Measurements from ENCODE around the gene KCNIP3.
"Not testable (repeated sequence)": the region's sequence is repeated elsewhere in the genome, so short reads cannot be mapped to it uniquely, and the experiment has no call there.

Gene KCNIP3

DNA sequence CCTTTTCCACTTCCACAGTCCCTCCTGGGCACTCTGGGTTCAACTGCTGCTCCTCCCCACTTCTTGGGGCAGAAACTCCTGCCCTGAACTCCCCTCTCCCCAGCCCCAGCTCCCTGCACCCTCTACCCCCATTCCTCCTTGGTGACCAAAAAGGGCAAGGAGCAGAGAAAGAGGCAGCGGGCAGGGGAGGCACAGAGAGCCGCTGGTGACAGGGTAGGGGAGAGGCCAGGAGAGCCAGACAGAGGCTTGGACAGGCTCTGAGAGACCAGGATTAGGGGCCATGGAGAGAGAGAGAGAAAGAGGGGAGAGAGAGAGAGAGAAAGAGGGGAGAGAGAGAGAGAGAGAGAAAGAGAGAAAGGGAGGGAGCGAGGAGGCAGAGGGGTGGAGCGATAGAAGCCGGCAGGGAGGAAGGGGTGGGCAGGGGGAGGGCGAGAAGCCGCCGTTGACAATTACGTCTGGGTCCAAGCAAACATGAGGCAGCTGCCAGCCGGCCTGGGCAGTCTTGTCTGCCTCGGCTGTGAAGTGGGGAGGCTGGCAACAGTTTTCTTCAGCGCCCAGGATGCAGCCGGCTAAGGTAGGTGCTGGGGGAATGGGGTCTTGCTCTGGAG is at the start of gene KCNIP3:
Gene KCNIP3 (plus strand): TSS at position 468 of the 608 bp plus-strand sequence. CDS start 92 bp downstream, at position 560.
- no peak for DNase-seq (ENCODE audit: low spot score)

DNA sequence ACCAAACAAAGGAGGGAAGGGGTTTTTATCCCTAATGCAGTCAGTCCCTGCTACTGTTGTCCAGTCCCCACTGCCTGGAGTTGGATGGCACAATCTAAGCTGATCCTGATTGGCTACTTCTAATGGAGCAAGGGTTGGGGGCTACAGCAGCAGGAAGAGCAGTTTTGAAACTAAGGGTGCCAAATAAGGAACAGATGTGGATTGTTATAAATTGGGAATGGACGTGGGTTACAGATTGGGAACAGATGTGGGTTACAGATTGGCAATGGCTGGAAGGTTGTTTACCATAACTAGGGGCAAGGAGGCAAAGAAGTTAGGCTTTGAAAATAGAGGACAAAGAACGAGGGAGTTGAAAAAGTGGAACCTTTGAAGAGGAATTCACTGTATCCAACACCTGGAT is 38.9 kb upstream of the KCNIP3 start:
- no peak for DNase-seq (ENCODE audit: low spot score)

DNA sequence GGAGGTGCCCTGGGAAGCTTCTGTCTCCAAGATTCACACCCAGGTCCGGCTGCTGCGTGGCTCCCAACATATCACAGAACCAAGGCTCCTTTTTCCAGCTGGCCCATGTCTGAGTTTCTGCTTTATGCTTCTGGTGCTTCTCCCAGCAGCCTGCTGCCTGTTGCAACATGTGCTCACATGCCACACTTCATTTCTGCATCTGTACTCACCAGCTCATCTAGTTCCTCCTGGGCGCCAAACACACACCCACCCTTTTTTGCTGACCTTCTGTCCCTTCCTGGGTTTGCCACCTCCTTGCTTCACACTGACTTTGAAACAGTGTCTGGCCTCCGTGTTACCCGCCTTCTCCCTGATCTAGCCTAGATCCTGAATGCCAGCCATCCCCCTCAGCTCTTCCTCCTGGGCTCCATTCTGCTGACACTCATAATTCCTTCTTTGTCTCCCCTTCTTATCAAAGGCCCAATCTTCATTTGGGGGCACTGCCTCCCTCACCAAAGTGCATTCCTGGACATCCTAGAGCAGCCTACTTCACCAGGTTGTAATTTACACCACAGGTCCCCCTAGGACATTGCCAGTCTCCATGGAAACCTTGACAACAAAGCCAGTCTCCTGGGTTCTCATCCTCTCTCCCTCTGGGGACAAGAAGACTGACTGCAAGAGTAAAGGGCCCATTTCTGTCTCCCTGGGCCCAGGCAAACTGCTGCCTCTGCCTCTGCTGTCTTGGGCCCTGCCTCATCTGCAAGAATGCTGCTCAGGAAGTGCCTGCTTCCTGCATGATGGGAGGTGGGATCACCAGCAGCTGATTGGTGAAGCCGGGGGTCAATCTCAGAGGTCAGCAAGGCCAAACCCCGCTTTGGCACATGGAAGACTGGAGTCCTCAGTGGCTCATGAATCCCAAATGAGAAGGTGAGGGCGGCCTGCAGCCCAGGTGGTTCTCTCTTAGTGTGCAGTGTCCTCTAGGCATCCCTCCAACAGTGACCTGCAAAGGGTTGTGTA is 36.8 kb upstream of the KCNIP3 start:
- no peak for DNase-seq (ENCODE audit: low spot score)

DNA sequence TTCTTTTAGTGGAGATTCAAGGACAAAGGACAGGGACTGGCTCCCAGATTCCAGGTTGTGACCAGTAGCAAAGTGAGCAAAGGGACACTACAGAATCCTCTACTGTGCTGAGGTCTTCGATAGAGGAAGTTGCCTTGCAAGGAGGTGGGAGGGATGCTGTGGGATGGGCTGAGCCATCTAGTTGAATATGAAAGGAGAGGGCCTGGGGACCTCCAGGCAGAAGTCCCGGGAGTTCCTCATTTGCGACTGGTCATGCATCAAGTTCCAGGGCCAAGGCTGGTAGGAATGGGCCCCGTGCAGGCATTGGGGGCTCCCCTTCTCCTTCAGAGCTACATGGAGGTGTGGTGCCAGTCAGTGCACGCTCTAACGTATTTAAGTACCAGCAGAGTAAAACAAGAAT is 35.5 kb upstream of the KCNIP3 start:
- no peak for DNase-seq (ENCODE audit: low spot score)

DNA sequence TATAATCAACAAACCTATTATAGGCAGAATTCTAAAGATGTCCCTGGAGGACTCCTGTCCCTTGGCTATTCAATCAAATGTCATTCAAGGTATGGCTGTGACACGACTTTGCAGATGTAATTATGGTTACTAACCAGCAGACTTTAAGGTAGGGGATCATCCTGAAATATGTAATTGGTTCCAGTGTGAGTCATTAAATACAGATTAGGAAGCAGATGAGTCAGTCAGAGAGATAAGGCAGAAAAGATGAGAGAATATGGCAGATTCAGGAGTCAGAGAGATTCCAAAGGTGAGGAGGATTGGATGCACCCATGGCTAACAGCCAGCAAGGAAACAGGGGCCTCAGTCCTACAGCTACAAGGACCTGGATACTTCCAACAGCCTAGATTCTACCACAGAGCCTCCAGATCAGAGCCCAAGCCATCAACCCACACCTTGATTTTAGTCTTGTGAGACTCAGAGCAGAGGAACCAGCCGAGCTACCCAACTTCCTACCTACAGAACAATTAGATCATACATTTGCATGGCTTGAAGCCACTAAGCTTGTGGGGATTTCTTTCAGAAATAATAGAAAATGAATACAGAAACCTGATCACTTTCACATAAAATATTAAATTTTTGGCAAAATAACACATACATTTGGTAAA is 34.1 kb upstream of the KCNIP3 start:
- DNase-seq (ENCODE audit: low spot score), result no peak

DNA sequence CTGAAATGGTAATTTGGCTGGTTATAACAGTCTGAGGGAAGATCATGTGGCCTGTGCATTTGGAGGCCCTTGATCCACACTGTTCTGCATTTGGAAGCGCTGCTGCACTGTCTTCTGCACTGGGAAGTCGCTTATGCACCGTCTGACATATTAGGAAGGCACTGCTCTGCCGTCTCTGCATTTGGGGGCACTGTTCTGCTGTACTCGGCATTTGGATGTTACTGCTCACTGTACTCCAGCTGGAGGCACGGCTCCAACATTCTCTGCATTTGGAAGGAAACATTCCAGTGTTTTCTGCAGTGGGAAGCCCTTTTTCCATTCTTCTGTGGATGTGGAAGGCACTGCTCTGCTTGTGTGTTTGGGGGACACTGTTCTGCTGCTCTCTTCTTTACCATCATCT is 32.5 kb upstream of the KCNIP3 start:
- DNase-seq (ENCODE audit: low spot score), result no peak

DNA sequence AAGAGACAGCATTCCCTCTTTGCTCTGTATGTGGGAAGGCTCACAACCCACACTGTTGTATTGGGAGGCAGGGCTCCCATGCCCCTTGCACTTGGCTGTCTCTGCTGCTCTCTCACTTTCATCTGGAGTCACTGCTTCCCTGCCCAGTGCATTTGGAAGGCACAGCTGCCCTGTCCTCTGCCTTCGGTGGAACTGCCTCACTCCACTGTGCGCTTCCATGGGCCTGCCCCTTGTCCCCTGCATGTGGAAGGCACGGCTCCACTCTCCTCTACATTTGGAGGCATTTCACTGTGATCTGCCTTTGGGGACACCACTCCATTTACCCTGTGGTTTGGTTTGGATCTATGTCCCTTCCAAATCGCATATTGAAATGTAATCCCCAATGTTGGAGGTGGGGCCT is 32.0 kb upstream of the KCNIP3 start:
- no peak for DNase-seq (ENCODE audit: low spot score)

DNA sequence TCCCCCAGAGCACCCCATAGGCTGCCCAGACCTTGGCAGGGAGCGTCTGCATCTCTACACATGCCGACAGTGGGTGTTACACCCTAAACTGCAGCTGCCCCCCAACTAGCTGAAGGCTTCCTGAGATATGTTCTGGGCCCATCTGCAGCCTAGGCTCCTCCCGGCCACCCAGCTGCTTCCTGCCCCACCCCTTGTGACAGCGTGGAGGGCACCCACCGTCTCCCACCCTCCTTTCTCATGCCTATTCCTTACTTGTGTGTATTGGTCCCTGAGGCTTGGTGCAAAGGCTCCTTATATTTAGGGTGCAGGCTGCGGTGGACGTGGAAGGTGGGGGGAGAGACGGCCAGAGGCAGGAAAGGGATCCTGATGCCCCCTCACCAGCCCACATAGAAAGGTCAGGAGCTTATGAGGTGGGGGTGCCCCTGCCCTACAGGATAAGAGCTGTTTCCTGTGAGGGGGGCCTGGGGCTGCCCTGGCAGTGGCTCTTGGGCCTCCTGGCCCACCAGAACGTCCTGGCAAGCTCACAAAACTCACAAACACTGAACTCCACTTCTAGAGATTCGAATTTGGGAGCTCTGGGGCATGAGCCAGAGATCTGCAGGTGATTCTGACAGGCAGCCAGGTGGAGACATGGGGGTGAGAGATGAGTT is 30.2 kb upstream of the KCNIP3 start:
- DNase-seq (ENCODE audit: low spot score), result no peak

DNA sequence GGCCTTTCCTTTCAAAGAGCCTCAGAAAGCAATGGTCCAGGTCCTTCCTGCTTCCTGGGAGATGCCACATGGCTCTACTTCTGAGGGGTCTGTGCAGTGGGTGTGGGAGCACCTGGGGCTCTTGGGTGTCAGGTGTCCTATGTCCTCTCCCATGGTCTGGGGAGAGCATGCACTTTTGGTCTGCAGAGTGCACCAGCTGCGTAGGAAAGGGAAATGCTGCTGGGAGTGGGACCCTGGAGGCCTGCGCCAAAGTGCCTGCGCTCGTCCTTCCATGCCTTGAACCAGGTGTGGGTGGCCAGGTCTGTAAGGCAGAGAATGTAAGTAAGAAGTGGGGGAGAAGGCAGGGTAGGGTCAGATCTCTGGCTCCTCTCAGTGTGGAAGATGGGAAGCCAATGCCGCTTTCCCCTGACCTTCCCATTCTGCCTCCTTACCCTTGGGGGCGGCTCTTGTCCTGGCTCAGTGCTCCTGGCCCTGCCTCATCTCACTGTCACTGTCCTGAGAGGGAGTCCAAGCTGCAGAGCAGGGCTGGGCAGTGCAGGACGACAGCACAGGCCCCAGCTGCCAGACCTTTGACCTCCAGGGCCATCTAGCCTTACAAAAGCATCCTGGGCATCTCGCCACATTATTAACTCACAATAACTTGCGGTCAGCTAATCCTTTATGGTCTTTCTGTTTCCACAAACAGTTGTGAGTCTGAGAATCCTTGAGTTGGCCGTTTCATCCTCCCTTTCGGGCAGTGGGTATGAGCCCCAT is 29.5 kb upstream of the KCNIP3 start:
- no peak for DNase-seq (ENCODE audit: low spot score)

DNA sequence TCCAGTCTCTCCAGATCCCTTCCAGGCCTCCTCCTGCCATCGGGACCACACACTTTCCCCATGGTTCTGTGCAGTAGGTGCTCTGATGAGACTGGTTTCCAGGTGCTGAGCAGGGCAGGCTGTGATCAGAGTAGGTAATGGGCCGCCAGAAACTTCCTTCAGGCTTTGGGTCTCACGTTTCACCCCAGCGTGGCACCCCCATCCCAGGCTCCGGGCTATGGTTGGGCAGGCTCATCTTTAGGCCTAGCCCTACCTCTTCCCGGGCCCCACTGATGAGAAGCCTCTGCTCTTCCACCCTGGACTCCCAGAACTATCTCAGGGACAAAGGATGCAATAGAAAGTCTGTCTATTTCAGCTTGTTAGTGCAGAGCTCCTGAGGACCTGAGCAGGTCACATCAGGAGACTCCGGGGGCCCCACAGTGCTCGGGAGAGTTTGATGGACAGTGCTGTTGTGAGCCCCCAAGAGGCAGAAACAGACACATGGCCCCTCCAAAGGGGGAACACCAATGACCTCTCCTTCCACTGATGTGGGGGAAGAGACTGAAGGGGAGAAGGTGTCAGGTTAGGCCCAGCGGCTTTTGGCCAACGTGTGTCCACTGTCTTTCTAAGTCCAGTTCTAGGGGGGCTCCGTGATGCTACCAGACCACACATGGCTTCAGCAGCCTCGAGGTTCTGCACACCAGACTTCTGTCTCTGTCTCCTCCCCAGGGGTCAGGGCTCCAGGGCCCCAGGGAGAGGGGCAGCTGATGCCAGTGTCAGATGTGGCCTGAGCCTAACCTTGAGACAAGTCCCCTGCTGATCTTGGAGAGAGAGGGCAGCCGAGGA is 28.7 kb upstream of the KCNIP3 start:
- no peak for DNase-seq (ENCODE audit: low spot score)

DNA sequence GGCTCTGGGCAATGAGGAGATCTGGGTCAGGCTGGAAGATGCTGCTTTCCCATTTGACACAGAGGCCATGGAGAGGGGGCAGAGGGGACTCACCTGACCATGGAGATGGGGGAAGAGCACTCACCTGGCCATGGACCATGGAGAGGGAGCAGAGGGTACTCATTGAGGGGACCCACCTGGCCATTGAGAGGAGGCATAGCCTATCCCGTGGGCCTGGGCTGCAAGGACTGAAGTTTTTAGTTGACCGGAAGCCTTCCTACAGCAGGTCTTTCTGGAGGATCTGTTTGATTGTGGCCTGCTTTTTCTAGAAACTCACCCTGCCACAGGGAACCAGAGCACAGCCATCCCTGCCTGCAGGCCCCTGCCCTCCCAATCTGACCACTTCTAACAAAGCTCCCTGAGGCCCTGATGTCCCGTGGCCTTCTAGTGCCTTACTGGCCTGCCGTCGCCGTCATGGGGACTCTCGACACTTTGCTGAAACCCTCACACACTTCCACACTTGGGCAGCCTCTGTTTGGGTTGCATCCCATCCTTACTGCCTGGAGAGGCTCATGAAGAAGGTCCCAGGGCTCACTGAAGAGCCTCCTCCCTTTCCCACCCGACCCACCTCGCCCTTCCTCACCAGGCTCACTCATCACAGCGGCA is 28.0 kb upstream of the KCNIP3 start:
- DNase-seq (ENCODE audit: low spot score), result no peak

DNA sequence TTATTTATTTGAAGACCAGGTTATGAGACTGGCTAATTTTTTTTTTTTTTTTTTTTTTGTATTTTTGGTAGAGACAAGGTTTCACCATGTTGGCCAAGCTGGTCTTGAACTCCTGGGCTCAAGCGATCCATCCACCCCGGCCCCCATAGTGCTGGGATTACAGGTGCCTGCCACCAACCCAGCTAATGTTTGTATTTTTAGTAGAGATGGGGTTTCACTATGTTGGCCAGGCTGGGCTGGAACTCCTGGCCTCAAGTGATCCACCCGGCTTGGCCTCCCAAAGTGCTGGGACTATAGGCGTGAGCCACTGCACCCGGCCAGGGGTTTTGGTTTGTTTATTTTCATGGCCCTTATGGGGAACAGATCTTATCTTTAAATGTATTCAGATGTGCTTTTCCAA is 27.4 kb upstream of the KCNIP3 start:
- not testable (repeated sequence) for DNase-seq (ENCODE audit: low spot score)

DNA sequence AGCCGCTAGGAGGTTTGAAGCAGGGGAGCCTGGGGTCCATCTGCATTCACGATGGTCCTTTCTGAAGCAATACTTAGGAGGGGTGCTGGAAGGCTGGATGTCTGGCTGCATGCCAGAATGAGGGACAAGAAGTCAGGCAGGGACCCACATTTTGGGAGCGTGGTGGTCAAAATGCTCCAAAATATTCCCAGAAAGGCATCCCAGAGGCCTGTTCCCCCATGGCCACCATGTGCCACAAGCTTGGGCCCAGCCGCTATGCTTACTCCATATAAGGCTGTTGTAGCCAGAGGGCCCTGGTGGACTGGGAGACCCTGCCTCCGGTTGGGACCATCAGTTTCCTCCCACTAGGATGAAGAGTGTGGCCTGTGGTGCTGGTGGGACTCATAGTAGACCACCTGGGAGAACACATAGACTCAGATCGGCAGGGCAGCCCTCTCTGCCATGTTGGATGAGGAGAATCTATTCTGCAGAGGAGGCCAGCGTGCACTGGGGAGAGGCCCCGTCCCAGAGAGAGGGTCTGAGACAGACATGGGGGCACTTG is 26.5 kb upstream of the KCNIP3 start:
- DNase-seq (ENCODE audit: low spot score), result no peak

DNA sequence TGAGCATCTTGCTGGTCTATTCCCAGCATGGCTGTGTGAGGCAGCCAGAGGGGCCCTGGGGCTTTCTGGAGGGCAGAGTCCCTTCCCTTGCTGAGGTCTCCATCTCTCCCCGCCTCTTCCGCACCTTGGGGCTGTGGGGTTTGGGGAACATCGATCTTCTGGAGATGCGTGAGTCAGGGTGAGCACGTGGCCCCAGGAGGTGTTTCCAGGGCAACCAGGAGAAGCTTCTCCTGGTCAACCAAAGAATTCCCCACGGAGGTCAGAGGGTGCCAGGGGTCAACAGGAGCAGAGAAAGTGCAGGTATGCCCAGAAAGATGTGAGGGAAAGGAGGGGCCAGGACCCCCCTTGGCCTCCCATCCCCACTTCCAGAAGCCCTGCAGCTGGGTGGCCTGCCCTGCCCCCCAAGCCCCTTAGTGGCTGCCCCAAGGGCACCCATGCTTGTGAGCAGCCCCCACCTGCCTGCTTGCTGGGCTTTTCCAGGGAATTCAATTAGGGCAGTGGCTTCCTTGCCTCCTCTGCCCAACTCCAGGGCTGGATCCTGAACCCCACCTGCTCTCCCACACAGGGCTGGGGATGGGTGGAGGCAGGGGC is 25.7 kb upstream of the KCNIP3 start:
- DNase-seq (ENCODE audit: low spot score), result no peak

DNA sequence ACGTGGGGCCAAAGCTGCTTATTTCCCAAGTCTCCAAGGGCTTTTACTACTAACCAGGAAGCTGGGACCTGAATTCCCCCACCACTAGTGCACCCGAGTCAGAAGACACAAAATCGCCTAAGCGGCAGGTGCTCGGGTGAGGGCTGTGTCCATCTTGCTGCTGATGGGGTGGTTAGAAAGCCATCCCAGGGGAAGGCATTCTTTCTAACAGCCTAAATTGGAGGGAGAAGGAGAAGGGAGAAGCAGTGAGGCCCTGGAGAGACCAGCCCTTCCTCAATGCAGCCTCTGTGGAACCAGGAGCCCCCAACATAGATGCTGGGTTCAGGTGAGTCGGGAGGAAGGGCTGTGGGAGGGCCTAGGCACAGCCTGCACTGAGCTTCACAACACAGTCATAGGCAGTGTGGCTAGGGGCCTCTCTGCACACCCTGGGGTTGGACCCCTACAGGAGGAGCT is 24.8 kb upstream of the KCNIP3 start:
- no peak for DNase-seq (ENCODE audit: low spot score)

DNA sequence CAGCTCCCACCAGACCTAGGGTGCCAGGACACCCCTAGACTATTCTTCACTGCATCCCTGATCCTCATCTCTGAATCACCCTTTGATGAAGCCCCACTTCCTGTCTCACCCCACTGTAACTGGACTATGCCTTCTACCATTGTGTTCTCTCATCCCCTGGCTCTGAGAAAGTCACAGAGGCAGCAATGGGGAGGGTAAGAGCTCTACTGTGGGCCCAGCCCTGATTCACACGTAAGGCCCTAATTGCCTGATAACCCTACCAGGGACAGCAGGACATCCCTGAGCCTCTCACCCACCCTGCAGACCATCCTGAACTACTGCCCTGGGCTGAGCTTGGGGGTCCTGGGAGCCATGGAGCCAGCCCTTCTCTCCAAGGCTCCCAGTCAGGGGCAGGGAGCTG is 24.4 kb upstream of the KCNIP3 start:
- no peak for DNase-seq (ENCODE audit: low spot score)

DNA sequence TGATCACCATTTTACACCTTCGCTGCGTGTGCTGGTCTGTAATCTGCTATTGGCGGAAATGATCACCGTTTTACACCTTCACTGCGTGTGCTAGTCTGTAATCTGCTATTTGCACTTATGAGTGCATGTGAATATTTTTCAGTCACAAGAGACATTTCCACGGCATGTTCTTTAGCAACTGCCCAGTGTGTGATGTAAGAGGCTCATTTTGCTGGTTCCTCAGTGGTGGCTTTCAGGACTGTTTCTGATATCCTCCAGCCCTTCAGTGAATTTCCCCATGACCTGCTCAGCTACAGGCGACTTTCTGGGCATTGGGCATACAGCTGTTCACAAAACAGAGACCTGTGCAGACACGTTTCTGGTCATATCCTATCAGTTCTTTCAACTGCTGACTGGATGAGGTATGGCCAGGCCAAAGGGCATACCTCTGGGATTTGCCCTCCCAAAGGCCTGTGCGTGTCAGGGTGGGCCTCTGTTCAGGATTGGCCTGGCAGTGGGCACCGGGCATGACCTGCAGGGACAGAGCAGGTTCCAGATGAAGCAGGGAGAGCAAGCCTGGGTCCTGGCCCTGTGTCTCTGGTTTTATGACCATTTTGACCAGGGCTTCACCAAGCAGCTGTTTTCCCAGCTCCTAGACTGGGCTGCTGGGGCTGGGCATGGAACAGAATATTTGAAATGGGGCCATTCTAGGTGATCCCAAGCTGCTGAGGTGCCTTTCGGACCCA is 23.4 kb upstream of the KCNIP3 start:
- no peak for DNase-seq (ENCODE audit: low spot score)

DNA sequence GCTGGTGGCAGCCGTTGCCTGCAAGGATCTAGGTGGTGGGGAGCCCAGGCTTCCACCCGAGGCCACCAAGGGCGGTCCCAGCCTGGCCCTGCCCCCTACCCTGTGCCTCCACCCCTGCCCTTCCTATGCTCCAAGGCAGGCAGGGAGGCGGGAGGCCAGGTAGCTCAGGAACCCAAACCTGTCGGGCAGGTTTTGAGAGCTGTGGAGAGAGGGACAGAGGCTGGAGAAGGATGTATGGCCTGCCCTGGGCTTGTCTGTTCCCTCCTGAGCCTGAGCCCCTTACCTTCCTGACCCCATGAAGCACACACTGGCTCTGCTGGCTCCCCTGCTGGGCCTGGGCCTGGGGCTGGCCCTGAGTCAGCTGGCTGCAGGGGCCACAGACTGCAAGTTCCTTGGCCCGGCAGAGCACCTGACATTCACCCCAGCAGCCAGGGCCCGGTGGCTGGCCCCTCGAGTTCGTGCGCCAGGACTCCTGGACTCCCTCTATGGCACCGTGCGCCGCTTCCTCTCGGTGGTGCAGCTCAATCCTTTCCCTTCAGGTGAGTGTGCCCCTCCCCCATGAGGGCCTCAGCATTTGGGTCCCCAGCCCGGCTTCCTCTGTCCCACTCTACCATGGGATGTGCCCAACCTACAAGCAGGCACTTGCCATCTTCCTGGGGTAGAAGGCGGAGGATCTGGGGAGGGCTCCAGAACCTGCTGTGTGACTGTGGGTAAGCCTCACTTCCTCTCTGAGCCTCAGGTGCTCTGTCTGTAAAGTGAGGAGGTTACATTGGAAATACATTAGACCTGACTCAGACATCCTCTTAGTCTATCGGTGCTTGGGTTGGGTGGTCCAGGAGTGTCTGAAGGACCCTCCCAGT is 22.6 kb upstream of the KCNIP3 start, which contains the start of gene PROM2:
Gene PROM2 (plus strand): TSS at position 159 of the 860 bp plus-strand sequence. CDS start 137 bp downstream, at position 296.
- DNase-seq (ENCODE audit: low spot score), result no peak
